Measurements from ENCODE around the gene FBP1. TPM values are rescaled to one million over a fixed set of nuclear protein-coding genes. Genes with fewer than 3 reads are reported as not detected.

FBP1 gene
- total and polyA plus RNA-seq, 10 of the 15 experiments (the other 5 are each of a cell fraction or from before 2014, with no cell fraction given) = 0.11 to 0.38 (median 0.15) TPM; not detected in 7

DNA sequence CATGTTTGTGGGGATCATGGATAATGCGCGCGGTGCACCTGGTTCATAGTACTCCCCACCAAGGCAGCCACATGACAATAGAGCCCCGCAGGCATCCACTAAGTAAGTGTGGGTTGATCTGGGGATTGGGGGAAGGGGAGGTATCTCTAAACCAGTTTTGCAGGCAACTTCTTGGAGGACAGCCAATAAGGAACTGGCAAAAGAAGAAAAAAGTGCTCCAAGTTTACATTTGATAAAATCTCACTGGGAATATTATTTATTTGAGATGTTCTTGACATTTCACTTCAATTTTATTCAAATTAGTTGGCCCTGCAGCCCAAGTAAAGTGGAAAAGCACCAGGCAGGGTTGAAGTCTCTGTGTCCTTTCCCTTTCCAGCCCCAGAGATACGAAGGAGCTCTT, 8.5 kb downstream of the FBP1 start:
- H3K79me2 ChIP-seq (ENCODE audit: control insufficient read depth, insufficient read depth, low read length) = no peaks in the 10 kb centered on the region
- H3K9me3 ChIP-seq (replicated peaks; ENCODE audit: control insufficient read depth, insufficient read depth, low read length) = no peaks in the 10 kb centered on the region
- DNase-seq (ENCODE audit: low read depth, low spot score) (no peak), ATAC-seq (no peak), FAIRE-seq (no peak)
- in situ Hi-C loops (cut with MboI) = no loop called here
- TF ChIP-seq SMC3 (IDR thresholded peaks at IDR 0.05; ENCODE audit: borderline replicate concordance, low read length) = no peak
- TF ChIP-seq PAX5 (IDR thresholded peaks at IDR 0.05; ENCODE audit: borderline replicate concordance, low read depth, low read length) = no peak
- no peak for TF ChIP-seq HDAC6 (IDR thresholded peaks at IDR 0.05; ENCODE audit: unreplicated experiment)
- CTCF ChIA-PET = interaction anchor here (2.1 kb wide), 1 partner anchor 8 kb away, joined by 5 read pairs; no protein-coding TSS in a partner anchor
- H3K4me3 ChIP-seq = no peak overlapping the region
- intact Hi-C loops (cut with micrococcal nuclease; ENCODE audit: unreplicated experiment) = no loop called here
- no peaks in the 10 kb centered on the region for H3K36me3 ChIP-seq (ENCODE audit: control insufficient read depth in 2 of 2, insufficient read depth in 2 of 2, low read length in 1 of 2)
- no peaks in the 10 kb centered on the region for H3K4me1 ChIP-seq (ENCODE audit: control insufficient read depth, insufficient read depth, low read length)
- H2AFZ ChIP-seq (ENCODE audit: control insufficient read depth, low read depth, low read length) = no peak overlapping the region
- no peaks in the 10 kb centered on the region for H4K20me1 ChIP-seq (ENCODE audit: control insufficient read depth, insufficient read depth)
- SMC1A ChIA-PET (ENCODE audit: uncharacterized antibody, unreplicated experiment) = no interaction called here
- no peak overlapping the region for H3K9ac ChIP-seq (ENCODE audit: control insufficient read depth, insufficient read depth, low read length)
- POLR2A ChIA-PET = no interaction called here
- 65% methylated on average over 5 of the region's 5 CpGs for WGBS (ENCODE audit: insufficient coverage, insufficient replicate concordance, low lambda C conversion rate, missing lambda C conversion rate)
- RAD21 ChIA-PET (ENCODE audit: unreplicated experiment) = no interaction called here
- H3K4me2 ChIP-seq (ENCODE audit: control insufficient read depth, insufficient read depth) = no peak overlapping the region
- no TSS peak for BruUV-seq (replicated peaks)
- H3K27ac ChIP-seq (ENCODE audit: control insufficient read depth, insufficient read depth) = no peak overlapping the region
- H3K27me3 ChIP-seq (replicated peaks in 1 of 2; ENCODE audit: control insufficient read depth in 2 of 2, insufficient read depth in 2 of 2, low read length in 1 of 2) = peaks cover 2 to 3% of the 10 kb centered on the region in 2 experiments; a peak in 2 of 4 replicates

DNA sequence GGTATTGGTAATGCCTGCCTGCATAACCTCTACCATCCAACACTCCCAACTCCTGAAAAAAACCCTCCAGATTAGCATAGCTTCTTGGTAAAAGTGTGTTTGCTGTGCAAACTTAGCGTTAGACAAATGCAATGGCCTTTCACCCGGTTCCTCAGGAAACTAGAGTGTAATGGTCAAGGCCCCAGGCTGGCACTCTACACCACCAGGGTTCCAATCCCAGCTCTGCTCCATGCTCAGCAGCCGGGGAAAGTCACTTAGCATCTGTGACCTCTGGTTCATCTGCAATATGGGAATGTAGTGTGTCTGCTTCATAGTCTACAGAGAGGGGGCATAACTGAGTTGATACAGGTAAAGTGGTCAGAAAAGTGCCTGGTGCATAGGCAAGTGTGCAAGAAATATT, 9.0 kb downstream of the FBP1 start:
- peaks cover 2 to 3% of the 10 kb centered on the region in 2 experiments; a peak in 2 of 4 replicates for H3K27me3 ChIP-seq (replicated peaks in 1 of 2; ENCODE audit: control insufficient read depth in 2 of 2, insufficient read depth in 2 of 2, low read length in 1 of 2)
- H3K79me2 ChIP-seq (ENCODE audit: control insufficient read depth, insufficient read depth, low read length) = no peaks in the 10 kb centered on the region
- H3K4me3 ChIP-seq = no peak overlapping the region
- no TSS peak for BruUV-seq (replicated peaks)
- H3K9ac ChIP-seq (ENCODE audit: control insufficient read depth, insufficient read depth, low read length) = no peak overlapping the region
- ChIA-PET RAD21 (ENCODE audit: unreplicated experiment) (no interaction called here), POLR2A (no interaction called here), CTCF (no interaction called here), SMC1A (ENCODE audit: uncharacterized antibody, unreplicated experiment) (no interaction called here)
- no peaks in the 10 kb centered on the region for H3K4me1 ChIP-seq (ENCODE audit: control insufficient read depth, insufficient read depth, low read length)
- no peak for FAIRE-seq
- in situ Hi-C loops (cut with MboI) = no loop called here
- H4K20me1 ChIP-seq (ENCODE audit: control insufficient read depth, insufficient read depth) = no peaks in the 10 kb centered on the region
- H2AFZ ChIP-seq (ENCODE audit: control insufficient read depth, low read depth, low read length) = no peak overlapping the region
- intact Hi-C loops (cut with micrococcal nuclease; ENCODE audit: unreplicated experiment) = no loop called here
- TF ChIP-seq SUZ12 (IDR thresholded peaks at IDR 0.05; ENCODE audit: unreplicated experiment) = no peak
- TF ChIP-seq SMAD5 (IDR thresholded peaks at IDR 0.05; ENCODE audit: low read depth) = no peak
- no peak for TF ChIP-seq NFXL1 (IDR thresholded peaks at IDR 0.05; ENCODE audit: borderline replicate concordance)
- TF ChIP-seq NFIC (IDR thresholded peaks at IDR 0.05; ENCODE audit: low read depth, low read length) = no peak
- no peak for TF ChIP-seq EED (IDR thresholded peaks at IDR 0.05; ENCODE audit: low read depth)
- no peak for TF ChIP-seq BCL11A (IDR thresholded peaks at IDR 0.05; ENCODE audit: low read depth, low read length)
- TF ChIP-seq EP300 (IDR thresholded peaks at IDR 0.05; ENCODE audit: borderline replicate concordance in 1 of 2, control insufficient read depth in 1 of 2, low read depth in 2 of 2, low read length in 2 of 2) = no peak
- TF ChIP-seq KLF5 (IDR thresholded peaks at IDR 0.05; ENCODE audit: partially characterized antibody) = no peak
- no peak for TF ChIP-seq JUND (IDR thresholded peaks at IDR 0.05; ENCODE audit: low read depth, low read length)
- no peak for TF ChIP-seq ZSCAN29 (IDR thresholded peaks at IDR 0.05)
- TF ChIP-seq RAD51 (IDR thresholded peaks at IDR 0.05) = no peak
- no peak for TF ChIP-seq RAD21 (IDR thresholded peaks at IDR 0.05; ENCODE audit: insufficient read depth, low read depth, low read length)
- TF ChIP-seq SMC3 (IDR thresholded peaks at IDR 0.05; ENCODE audit: borderline replicate concordance, low read length) = no peak
- H3K27ac ChIP-seq (ENCODE audit: control insufficient read depth, insufficient read depth) = no peak overlapping the region
- no peaks in the 10 kb centered on the region for H3K9me3 ChIP-seq (replicated peaks; ENCODE audit: control insufficient read depth, insufficient read depth, low read length)
- no peak for ATAC-seq
- H3K4me2 ChIP-seq (ENCODE audit: control insufficient read depth, insufficient read depth) = no peak overlapping the region
- 51% methylated on average over 3 of the region's 3 CpGs for WGBS (ENCODE audit: insufficient coverage, insufficient replicate concordance, low lambda C conversion rate, missing lambda C conversion rate)
- DNase-seq (ENCODE audit: low read depth, low spot score) = no peak
- no peaks in the 10 kb centered on the region for H3K36me3 ChIP-seq (ENCODE audit: control insufficient read depth in 2 of 2, insufficient read depth in 2 of 2, low read length in 1 of 2)

All from GM12878 (cell line).